ENCODE data around the gene REC8.

The REC8 gene

DNA sequence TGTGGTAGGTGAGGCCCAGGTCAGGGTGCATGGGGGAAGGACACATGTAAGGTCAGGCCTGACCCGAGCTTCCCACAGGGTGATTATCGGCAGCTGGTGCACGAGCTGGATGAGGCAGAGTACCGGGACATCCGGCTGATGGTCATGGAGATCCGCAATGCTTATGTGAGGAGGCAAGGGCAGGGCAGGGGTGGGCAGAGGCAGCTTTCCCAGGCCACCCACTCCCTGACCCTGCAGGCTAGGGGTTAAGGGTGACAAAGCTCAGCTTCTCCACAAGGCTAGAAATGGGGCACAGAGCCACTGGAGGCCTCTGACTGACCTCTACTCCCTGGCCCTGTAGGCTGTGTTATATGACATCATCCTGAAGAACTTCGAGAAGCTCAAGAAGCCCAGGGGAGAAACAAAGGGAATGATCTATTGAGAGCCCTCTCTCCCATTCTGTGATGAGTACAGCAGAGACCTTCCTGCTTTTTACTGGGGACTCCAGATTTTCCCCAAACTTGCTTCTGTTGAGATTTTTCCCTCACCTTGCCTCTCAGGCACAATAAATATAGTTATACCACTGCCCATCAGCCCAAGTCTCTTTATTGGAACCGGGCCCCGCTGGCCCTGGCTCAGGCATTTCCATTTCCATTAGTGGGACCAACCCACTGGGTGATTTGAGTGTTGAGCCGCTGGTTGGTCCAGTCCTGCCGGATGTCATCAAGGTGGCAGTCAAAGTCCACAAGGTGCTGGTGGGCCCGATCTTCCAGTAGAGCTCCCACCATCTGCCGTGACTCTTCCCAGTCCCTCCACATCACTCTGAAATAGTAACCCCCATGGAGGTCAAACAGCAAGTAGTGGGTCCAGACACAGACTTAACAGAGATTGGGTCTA is 33.2 kb upstream of the REC8 start:
- DNase-seq, result no peak

DNA sequence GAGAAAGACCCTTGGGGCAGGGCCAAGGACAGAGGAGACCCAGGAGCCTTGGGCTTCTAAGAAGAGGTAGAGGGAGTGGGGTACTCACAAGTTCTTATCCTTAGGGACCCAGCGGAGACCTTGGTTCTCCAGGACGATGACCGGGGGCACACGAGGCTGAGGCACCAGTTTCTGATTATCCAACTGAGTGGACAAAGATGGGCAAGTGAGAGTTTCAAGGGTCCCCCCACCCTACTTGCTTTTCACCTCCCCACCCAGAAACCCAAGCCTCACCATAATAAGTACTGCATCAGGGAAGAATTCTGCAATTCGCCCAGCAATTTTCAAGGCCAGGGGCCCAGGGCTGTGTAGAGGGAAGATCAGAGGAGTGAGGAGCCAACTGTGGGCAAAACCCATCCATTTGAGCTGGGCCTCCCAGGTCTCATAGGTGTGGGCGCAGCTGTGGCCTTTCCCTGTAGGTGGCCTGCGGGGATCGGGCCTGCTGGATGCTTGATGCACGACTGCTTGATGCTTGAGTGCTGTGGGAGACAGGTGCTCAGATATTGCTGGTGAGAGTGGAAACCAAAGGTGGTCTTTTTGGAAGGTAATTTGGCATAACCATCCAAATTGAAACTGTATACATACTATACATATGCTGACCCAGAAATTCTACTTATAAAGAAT is 32.5 kb upstream of the REC8 start:
- DNase-seq, result peak; percentile 2

DNA sequence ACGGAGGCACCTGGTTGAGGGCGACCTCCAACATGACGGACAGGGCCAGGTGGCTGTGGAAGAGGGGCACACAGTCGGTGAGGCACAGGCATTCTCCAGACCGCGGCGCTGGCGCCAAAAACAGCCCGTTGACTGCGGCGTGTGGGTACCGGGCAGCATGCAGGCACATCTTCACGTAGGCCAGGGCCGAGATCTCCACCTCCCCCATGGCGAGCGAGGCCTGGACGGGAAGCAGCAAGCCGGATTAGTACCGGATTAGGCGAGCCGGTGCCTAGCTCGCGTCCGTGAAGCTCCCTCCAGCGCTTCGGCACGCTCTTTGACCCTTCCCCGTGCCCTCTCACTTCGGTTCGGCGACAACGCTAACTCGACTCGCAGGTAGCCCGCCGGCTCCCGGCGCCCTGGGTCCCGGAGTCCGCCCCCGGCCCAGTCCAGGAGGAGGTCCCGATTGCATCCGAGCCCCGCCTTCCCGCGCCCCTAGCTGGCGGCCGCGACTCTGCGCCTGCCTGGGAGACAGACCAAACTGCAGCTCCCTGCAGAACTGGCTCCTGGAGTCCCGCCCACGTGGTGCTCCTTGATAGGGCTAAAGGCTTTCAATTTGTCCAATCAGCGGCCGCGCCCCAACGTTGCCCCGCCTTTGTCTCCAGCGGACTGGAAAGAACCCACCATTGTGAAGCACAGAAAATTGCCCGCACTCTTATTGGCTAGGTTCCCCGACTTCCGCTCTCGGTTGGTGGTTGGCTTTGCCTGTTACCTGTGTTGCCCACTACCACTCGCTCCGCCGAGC is 30.6 kb upstream of the REC8 start, which contains the start of gene EMC9:
TSS of gene EMC9 (minus strand) at position 495 of the 784 bp plus-strand sequence. CDS start at position 208, 287 bp downstream.
- peak; percentile 100 for DNase-seq

DNA sequence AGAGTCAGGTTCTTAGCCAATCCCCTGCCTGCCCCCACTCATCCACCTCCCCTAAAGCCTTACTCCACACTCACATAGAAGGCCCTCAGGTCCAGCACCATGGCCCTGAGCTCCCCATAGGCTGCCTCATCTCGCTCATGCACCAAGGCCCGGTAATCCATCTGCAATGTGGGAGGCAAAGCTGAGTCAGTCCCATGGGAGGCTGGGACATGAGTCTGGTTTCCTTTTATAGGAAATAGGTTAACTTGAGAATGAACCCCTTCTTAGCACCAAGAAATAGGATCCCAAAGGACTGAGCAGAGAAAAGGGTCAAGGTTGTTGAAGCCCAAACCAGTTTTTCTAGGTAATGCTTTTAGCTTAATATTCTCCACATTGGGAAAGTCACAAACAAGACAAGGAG is 28.4 kb upstream of the REC8 start:
- DNase-seq, result no peak

DNA sequence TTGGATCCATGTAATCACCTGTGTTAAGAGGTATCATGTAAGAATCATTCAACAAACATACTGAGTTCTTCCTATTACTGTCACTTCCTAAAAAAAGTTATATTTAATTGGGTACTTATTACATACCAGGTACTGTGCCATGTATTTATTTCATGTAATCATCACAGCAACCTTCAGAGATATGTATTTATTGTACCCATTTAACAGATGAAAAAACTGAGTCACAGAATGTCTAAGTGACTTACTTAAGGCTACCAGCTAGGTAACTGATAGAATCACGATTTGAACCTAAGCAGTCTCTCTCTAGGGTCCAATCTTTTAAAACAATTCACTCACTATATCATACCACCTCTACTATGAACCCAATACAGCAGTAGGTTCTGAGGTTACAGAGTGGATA is 27.4 kb upstream of the REC8 start:
- no peak for DNase-seq

DNA sequence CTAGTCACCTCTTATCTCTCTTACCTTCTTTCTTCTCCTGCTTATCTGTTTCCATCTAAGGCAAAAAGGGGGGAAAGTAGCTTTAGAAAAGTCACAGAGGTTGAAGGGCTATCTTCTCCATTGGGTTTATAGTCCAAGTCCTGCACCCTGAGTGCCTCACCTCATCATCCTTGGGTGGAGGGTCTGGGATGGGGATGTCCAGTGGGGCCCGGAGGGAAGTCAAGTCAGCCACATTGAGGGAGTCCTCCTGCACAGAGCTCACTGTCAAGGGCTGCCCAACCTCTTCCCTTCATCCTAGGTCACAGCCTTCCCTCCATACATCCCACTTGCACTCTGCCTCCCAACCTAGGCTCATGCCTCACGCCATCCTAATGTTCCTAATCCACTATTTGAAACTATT is 26.7 kb upstream of the REC8 start:
- no peak for DNase-seq

DNA sequence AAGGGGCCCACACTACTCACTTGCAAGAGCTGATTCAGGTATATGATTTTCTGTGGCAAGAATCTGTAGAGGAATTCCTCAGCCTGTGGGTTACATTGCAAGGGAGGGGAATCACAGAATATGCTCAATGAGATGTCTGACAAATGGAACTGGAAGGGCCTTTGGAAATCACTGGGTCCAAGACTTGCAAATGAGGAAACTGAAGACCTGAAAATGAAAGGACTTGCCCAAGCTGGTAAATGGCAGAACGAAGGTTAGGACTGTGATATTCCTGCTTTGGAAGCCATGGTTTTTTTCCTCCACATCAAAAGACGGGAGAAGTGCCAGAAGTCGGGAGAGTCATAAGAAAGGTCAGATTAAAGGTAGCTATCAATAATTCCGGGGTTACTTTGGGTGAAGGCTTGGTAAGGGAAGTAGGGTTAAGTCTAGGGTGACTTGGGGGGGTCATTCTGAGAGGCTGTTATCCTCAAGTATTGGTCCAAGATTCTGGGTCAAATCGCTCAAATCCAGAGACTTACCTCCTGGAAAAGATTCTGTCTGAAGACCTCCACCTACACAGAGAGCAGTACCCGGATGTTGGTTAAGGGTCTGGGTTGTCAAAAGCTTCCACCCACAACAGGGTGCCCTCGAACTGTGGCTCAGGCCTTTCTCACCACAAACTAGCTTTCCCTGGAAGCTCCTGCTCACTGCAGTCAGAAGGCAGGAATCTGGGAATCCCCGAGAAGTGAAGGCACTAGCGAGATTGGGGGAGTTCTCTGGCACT is 26.0 kb upstream of the REC8 start:
- DNase-seq, result no peak

DNA sequence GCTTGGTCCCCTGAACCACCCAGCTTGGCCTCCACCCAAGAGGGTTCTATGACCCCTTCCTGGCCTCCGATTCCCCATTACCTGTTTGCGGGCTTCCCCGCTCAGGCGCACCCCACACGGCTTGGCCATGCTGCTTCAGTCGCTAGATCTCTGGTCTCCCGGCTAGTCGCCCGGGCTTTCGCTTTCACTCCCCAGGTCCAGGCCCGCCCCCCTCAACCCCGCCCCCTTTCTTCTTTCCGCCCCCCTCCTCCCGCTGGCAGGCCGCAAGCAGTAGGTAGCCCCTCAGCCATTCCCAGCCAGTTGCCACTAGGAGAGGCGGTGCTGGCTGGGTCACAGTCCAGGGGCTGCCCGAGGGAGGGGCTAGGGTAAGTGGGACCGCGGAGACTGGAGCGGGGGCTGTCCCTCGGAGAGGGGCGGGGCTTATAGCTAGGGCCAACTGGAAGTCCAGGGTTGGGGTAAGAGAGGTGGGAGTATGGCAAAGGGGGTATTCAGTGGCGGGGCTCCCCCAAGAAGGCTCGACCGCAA is 25.4 kb upstream of the REC8 start, which contains the start of gene PSME2:
TSS of gene PSME2 (minus strand) at position 158 of the 525 bp plus-strand sequence. CDS start at position 129, 29 bp downstream.
- DNase-seq, result peak; percentile 98

DNA sequence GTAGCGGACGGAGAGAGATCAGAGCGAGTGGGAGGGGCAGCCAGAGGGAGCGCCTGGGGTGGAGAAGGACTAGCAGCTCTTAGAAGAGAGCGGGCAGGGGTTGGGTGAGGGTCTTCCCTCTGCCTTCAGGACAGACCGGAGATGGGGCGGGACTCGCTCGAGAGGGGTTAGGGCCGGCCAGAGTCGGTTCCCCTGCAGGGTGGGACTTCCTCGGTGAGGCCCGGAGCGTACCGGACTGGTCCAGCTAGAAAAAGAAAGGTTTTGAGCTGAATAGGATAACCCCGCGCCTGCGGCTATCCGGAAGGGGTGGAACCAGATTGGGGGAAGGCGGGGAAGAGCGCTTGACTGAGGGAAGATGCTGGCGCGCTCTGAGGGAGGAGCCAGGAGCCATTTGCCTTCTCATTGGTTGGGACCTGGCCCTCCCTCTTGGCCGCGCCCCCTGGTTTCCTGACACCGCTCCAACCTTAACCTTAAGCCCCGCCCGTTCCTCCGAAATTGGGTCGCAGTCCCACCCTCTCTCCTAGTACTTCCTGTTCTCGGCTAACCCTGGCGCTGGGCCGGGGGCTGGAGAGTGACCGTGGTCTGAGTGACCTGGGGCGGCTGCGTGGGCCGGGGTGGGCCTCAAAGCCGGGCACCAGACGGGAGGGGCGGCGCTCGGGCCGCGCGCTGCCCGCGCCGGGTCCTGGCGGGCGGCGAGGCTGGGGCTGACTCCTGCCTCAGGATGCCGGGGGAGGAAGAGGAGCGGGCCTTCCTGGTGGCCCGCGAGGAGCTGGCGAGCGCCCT is 24.7 kb upstream of the REC8 start, which contains the start of gene RNF31:
TSS of gene RNF31 (plus strand) at position 521 of the 783 bp plus-strand sequence. CDS start at position 722, 201 bp downstream.
- DNase-seq, result peak; percentile 99

DNA sequence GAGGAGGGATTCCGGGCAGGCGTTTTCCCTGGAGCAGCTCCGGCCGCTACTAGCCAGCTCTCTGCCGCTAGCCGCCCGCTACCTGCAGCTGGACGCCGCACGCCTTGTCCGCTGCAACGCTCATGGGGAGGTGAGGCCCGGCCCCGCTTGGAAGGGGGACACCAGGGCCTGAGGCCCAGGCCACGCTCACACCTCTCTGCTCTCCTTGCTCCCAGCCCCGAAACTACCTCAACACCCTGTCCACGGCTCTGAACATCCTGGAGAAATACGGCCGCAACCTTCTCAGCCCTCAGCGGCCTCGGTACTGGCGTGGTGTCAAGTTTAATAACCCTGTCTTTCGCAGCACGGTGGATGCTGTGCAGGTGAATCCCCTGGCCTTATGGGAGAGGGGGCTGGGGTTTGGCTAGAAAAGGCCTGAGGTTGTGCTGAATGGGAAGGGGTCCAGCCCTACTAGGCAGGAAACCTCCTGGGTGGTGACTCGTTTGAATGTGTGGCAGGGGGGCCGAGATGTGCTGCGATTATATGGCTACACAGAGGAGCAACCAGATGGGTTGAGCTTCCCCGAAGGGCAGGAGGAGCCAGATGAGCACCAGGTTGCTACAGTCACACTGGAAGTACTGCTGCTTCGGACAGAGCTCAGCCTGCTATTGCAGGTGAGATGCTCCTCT is 24.0 kb upstream of the REC8 start:
- peak; percentile 6 for DNase-seq

DNA sequence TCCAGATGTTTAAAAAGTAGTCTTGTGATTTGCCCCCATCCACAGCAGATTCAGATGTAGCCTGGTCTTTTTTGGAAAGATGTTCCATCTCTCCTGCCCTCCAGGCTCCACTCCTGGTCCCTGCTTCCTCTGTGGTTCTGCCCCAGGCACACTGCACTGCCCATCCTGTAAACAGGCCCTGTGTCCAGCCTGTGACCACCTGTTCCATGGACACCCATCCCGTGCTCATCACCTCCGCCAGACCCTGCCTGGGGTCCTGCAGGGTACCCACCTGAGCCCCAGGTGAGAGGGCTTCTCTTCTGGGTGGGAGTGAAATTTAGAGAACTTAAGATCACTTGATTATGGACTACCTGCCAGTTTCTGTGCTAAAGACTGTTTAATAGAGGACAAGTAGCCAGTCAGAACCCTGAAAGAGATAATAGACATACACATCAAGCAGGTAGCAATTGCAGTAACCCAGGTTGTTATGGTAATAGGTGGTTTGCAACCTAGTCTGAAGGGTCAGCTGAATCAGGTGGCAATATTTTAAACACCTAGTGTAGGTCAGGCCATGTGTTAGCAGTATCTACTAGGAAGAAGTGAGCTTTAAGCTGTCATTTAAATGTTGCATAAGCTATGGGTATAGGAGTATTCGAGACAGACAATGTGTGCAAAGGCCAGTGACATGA is 22.4 kb upstream of the REC8 start:
- DNase-seq, result no peak

DNA sequence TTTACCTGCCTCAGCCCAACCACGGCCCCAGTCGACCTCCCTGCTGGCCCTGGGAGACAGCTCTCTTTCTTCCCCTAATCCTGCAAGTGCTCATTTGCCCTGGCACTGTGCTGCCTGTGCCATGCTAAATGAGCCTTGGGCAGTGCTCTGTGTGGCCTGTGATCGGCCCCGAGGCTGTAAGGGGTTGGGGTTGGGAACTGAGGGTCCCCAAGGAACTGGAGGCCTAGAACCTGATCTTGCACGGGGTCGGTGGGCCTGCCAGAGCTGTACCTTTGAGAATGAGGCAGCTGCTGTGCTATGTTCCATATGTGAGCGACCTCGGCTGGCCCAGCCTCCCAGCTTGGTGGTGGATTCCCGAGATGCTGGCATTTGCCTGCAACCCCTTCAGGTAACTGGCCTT is 21.8 kb upstream of the REC8 start:
- no peak for DNase-seq

DNA sequence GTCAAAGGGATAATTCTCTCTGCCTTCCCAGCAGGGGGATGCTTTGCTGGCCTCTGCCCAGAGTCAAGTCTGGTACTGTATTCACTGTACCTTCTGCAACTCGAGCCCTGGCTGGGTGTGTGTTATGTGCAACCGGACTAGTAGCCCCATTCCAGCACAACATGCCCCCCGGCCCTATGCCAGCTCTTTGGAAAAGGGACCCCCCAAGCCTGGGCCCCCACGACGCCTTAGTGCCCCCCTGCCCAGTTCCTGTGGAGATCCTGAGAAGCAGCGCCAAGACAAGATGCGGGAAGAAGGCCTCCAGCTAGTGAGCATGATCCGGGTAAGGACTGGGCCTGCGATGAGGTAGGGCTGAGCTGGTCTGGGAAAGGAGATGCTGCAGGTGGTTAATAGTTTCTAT is 21.3 kb upstream of the REC8 start:
- DNase-seq, result no peak

DNA sequence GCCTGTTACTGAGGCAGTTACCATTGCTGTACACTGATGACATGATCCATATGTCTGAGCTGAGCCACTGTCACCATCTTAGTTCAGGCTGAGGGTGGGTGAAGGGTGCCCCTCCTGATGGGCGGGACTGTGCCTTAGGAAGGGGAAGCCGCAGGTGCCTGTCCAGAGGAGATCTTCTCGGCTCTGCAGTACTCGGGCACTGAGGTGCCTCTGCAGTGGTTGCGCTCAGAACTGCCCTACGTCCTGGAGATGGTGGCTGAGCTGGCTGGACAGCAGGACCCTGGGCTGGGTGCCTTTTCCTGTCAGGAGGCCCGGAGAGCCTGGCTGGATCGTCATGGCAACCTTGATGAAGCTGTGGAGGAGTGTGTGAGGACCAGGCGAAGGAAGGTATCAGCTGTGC is 20.9 kb upstream of the REC8 start:
- no peak for DNase-seq

DNA sequence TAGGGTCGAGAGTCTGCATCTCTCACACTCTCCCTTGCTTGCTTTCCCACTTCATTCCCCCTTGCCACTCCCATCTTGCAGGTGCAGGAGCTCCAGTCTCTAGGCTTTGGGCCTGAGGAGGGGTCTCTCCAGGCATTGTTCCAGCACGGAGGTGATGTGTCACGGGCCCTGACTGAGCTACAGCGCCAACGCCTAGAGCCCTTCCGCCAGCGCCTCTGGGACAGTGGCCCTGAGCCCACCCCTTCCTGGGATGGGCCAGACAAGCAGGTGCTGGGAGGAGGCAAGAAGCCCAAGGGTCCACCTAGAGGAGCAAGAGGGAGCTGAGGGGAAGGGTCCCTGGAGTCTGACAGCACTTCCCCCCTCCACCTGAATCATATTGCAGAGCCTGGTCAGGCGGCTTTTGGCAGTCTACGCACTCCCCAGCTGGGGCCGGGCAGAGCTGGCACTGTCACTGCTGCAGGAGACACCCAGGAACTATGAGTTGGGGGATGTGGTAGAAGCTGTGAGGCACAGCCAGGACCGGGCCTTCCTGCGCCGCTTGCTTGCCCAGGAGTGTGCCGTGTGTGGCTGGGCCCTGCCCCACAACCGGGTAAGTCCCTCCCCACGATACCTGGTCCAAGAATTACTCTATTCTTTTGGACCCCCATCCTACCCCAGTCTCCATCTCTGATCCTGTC is 20.3 kb upstream of the REC8 start:
- DNase-seq, result no peak

DNA sequence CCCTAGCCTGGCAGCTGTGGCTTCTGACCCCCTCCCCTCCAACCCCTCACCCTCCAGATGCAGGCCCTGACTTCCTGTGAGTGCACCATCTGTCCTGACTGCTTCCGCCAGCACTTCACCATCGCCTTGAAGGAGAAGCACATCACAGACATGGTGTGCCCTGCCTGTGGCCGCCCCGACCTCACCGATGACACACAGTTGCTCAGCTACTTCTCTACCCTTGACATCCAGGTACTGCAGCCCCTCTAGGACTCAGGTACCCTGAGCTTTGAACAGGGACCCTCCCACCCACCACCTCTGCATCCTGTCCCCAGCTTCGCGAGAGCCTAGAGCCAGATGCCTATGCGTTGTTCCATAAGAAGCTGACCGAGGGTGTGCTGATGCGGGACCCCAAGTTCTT is 16.8 kb upstream of the REC8 start:
- DNase-seq, result no peak

DNA sequence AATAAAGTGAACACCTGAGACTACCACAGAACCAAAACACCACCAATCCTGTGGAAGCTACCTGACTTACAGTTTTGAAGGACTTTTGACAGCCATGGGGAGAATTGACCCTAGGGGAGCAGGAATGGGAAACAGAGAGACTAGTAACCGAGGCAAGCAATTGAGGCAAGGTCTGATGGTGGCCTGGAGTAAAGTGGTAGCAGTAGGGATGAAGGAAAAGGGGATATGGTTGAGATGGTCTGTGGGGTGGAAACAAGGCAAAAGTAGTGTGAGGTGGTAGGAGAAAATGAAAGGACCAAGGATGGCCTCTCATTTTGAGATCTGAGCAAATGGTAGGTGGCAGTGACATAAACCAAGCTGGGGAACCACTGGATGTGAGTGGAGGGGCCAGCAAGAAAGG is 15.0 kb upstream of the REC8 start:
- DNase-seq, result no peak

DNA sequence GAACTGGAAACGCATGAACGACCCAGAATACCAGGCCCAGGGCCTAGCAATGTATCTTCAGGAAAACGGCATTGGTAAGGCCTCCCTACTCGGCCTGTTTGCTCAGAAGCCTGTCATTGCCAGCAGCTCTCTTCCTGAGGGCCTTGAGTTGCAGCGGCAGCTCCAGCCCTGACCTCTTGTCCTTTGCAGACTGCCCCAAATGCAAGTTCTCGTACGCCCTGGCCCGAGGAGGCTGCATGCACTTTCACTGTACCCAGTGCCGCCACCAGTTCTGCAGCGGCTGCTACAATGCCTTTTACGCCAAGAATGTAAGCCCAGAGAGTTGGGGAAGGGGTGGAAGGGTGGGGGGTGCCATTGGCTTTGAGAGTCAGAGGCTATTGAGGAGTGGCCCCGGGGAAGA is 14.5 kb upstream of the REC8 start:
- DNase-seq, result no peak

DNA sequence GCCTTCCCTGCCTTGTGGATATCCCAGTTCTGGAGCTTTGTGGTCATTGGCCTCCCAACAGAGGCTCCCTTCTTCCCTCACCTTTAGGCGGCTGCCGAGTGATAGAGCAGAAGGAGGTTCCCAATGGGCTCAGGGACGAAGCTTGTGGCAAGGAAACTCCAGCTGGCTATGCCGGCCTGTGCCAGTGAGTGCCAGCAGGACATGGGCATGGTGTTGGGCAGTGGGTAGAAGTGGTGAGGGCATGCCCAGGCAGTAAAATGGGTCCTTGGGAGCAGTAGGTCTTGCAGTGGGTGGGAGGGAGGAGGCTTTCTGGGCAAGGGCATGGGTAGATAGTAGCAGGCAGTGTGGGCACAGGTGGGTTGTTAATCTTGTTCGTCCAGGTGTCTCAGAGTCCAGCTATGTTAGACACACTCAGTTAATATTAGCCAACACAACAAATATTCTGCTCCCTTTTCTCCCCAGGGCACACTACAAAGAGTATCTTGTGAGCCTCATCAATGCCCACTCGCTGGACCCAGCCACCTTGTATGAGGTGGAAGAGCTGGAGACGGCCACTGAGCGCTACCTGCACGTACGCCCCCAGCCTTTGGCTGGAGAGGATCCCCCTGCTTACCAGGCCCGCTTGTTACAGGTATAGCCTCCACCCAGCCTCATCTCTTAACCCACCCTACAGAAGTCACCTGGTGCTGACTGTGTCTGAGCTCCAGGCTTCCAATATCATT is 11.9 kb upstream of the REC8 start:
- no peak for DNase-seq
